ENCODE results near the gene PRMT5.
A peak's percentile ranks its signal among the peaks of the same experiment; 100 is the strongest.

The PRMT5 gene

GRCh38 chr14:22875748-22876319, 53.3 kb downstream of the PRMT5 start:
- no peak for DNase-seq (ENCODE audit: low spot score)

- no peak for DNase-seq (ENCODE audit: low spot score)
Measured at GRCh38 chr14:22875003-22875747, 54.0 kb downstream of the PRMT5 start.

- no peak for DNase-seq (ENCODE audit: low spot score)
Measured at GRCh38 chr14:22872833-22873520, 56.2 kb downstream of the PRMT5 start.

GRCh38 chr14:22872033-22872832, 56.9 kb downstream of the PRMT5 start:
- DNase-seq (ENCODE audit: low spot score) = peak; percentile 86

- DNase-seq (ENCODE audit: low spot score) = peak; percentile 93
Measured at GRCh38 chr14:22871224-22872032, 57.7 kb downstream of the PRMT5 start, which contains the start of gene LRP10. Gene LRP10 (plus strand): TSS chr14:22871740. CDS start chr14:22872304, 564 bp downstream.

- no peak for DNase-seq (ENCODE audit: low spot score)
Measured at GRCh38 chr14:22870811-22871223, 58.4 kb downstream of the PRMT5 start.
